Jurkat, Clone E6-1 (cell line): Measurements from ENCODE around the gene COL6A2.
"Not testable (repeated sequence)": the region's sequence is repeated elsewhere in the genome, so short reads cannot be mapped to it uniquely, and the experiment has no call there.

Experiments used
- DNase-seq: peaks from one replicate; pipeline ENCODE4 v3.0.0-alpha.2; 2011; ENCODE audit warnings: low read depth, low spot score
- H3K4me3 ChIP-seq: 2 replicates; pipeline ENCODE4 v1.5.1; 2011; ENCODE audit warnings: mild to moderate bottlenecking, low read length, control low read depth, moderate library complexity

The COL6A2 gene

DNA sequence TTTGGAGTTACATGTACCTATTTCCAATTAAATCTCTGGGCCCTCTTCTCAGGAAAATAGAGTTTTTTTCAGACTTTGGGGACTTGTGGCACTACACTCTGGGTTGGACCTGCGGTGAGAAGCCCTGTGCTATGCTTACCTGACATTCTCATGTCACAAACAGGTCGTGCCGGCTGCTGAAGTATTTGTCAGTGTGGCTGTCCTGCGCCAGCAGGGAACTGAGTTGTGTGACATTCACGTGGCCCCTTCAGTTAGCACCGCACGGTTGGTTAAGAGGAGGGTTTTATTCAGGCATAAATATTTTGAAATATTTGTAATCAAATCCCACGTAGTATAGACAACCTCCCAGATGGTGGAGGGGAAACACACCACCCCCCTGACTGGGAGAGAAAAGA, 6.3 kb upstream of the COL6A2 start:
- H3K4me3 ChIP-seq = no peak overlapping the region
- no peak for DNase-seq

DNA sequence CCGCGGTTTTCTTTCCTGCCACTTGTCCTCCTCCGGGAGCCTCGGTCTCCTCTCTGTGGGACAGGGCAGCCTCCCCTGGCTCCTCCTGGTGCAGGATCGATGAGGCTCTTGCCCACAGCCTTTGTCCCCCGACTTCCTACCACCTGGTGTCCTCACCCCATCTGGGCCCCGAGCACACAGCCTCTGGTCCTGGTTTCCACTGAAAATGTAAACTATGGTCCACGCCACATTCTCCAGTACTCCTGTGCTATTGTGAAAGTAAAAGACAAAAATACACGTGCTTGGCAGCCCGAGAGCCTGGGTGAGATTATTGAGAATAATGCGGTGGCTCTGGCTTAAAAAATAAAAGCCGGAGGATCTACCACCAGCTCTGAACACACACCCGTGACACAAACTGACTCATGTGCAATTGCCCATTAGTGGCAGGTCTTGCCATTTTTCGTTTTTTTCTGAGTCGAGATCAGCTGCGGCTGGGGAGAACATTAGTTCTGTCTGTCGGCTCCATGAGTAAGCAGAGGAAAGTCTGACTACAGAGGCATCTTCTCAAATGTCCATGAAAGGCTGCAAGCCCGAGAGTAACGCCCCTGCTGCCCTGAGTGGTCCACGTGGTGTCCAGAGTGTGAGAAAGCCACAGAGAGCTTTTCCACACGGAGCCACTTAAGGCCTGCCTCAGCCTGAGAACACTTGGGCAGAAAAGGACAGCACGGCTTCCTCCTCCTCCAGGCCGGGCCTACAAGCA, 5.7 kb upstream of the COL6A2 start:
- no peak overlapping the region for H3K4me3 ChIP-seq
- DNase-seq = no peak

DNA sequence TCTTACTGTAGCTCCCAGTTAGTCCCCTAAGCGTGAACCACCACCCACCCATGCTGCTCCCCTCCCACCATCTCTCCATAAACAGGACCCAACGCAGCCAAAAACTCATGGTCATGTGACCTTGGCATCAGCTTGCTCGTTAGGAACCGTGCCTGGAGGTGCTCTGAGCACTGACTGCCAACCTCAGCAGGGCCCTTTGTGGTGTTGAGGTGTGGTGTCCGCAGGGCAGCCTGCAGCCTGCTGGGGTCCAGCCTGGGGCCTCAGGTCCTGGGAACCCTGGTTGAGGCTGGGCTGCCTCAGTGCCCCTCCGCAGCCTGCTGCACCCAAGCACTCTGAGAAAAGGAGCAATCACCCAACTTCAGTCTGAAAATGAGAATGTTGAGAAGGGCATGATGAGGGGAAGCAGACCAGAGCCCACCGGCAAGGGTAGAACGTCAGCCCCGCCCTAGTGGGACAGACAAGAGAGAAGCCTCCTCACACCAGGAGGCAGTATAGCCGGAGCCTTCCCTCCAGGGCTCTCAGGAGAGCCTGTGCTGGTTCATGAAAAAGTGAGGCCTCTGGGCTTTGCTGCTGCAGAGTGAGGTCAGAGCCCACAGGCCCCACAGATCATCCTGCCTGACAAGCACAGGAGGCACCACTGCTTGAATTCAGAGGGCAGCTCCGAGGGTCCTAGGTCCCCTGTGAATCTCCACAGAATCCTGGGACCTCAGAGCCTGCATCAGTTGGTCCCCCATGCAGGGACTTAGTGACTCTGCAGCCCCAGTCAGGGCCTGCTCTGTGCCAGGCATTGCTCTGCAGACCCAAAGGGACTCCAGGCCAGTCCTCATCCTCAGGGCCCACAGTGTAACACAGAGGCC, 4.9 kb upstream of the COL6A2 start:
- H3K4me3 ChIP-seq = no peak overlapping the region
- no peak for DNase-seq

DNA sequence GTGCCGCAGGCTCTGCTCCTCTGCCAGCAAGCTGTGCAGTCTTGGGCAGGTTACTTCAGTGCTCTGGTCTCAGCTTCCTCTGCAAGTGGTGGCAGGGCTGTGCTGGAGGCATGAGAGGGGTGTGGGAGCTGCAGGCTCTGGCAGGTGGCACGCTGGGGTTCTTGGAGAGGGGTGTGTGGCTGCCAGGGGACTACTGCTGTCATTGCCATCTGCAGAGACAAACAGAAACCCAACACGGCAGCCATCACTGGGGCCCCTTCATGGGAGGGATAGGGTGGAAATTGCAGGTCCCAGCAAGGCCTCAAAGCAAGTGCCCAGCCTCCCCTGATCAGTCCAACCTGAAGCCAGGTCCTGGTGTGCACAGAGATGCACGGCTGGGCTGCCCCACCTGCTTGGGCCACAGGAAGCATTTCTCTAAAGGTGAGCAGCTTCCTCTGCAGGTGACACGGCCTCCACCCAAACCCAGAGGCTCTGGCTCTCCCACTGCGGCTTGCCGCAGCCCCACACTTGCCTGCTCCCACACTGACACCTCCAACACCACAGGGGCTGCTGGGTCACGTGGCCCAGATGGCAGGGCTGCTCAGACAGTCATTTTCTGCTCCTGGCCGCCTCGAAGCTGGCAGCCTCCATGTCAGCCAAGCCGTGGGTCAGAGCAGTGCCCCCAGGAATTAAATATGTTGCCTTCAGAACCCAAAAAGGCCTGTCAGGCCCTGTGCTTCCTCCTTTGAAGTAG, 4.1 kb upstream of the COL6A2 start:
- peak; percentile 46 for DNase-seq
- no peak overlapping the region for H3K4me3 ChIP-seq

DNA sequence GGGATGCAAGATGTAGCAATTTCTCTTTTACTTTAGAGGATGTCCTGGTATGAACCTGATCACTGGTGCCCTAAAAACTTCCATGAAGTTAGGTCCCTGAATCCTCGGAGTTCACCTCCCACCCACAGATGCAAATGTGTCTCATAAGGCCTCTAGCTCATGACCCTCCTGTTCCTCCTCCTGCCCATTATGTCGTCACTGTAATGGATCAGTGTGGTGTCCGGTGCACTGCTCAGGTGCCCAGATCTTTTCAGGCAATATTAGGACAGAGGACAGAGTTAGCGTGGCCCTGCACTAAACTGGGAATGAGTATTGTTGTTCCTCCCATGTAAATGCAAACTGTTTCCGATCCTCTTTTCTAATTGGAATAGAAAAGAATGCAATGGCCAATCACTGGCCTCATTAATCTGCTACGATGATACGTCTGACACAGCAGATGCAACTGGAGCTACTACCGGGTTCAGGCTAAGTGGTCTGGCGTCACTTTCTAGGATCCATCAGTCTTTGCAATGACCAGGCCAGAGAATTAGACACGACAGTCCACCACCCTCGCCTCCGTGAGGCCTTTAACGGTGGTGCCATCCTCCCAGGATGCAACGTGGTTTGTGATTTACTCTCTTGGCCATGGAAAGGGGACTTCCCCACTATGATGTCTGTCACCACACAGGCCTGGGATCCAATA, 3.4 kb upstream of the COL6A2 start:
- DNase-seq = no peak
- no peak overlapping the region for H3K4me3 ChIP-seq

DNA sequence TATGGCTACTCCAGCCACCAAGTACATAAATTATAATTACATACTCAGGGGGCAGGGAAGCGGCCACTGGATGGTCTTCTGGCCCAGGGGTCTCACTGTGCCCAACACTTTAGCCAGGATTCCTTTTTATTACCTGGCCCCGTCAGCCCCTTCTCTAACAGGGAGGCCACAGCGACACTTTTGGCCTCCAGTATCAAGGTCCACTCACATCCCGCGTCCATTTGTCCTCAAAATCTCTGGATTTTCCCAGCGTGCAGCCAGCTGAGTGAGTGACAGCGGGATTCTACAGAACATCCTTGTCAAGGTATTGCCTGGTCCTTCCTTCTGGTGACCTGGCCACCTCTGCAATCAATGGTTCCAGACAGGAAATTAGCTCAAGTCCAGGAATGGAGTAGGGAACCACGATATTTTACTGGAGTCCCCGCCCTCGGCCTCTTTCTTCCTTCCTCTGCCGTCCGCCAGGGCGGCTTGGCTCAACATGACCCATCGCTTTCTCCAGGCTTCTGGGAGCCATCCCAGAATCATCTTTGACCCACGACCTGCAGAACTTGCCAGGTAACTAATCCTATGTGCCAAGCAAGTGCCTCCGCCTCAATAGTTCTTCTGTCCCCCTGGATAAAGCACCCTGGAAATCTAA, 2.7 kb upstream of the COL6A2 start:
- no peak for DNase-seq
- H3K4me3 ChIP-seq = no peak overlapping the region

DNA sequence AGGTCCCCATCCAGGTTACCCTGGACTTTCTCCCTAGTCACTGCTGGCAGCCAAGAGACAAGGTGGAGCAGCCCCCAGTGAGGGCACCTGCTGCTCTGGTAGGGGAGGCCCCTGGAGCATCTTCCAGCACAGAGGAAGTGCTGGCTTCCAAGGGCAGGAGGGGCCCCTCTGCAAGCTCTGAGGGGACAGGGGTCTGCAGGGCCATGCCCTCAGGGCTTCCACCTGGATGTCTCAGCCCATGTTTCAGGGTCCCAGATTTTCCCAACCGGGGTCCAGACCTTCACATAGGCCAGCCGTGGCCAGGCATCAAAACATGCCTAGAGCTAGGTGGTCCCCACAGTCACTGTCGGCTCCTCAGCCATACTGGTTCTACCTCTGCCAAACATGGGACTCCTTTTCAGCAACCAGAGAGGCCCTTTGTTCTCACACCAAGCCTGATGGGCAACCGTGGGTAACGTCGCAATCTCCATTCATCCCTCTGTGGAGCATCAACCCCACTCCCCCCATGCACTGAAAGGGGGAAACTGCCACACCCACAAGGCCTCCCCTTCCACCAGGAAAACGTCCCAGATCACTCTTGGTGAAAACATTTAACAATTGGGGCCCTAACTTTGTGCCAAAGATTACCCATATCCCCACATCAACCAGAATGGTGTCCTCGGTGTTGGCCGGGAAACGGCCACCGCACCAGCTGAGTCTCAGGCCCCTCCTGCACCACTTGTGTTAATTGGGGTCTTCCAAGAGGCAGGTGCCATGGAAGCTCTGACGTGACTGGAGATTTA, 1.9 kb upstream of the COL6A2 start:
- no peak overlapping the region for H3K4me3 ChIP-seq
- no peak for DNase-seq

DNA sequence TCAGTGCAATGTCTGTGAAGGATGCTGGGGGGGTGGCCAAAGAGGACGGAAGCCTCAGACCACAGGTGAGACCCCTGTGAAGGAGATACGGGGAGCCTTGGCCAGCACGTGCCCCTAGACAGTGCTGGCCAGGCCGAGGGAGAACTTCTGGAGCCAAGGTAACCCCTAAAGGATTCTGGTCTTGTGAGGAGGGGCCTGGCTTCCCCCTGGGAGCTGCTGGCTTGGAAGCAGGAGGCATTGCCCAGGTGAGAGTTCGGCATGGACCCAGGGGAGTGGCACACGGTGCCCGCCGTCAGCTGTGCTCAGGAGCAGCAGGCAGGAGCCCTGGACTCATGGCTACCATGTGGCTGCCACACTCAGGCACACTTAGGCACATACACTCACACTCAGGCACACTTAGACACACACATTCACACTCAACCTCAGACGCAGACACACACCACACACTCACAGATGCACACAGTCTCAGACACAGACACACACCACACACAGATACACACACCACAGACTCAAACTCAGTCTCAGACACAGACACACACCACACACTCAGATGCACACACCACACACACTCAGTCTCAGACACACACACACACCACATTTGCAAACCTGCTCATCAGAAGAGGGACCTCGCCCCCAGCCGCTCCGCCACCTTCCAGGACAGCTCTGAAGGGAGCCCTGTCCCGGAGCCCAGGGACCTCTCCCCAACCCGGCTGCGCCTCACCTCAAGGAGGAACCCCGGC, 1.1 kb upstream of the COL6A2 start:
- H3K4me3 ChIP-seq = no peak overlapping the region

DNA sequence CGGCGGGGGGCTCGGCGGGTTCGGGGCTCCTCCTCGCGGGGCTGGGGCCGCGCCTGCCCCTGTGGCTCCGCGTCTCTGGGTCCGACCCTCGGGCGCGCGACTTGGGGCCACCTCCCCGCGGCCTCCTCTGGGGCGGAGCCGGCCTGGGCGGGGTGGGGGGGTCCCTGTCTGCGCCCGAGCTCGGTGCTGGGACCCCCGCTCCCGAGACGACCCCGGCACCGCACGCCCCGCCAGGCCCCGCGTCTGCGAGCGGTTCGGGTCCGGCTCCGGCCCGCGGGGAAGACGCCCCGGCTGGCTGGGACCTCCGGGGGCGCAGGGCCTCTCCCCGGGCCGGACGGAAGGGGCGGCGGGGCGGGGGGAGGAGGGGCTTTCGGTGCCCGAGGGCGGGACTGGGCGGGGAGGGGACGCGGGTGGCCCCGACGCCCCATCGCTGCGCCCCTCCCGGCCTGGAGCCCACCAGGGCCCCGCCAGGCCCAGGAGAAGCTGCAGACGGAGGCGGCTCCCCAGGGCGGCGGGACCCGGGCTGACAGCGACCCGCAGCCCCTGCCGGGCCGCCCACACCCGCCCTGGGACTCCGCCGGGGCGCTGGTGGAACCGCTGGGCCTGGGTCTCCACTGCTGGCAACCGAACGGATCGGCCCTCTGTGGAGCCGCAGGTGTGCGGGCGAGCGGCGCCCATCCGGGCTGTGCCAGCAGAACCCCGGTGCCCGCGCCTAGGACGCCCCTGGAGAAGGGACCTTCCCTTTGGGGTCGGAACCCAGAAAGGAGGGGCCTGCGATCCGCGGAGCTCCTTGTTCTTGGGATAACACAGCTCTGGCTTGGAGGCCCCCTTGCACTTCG, 610 bp downstream of the COL6A2 start:
- no peak overlapping the region for H3K4me3 ChIP-seq
- no peak for DNase-seq

More for the DNA sequence above, 1.1 kb upstream of the COL6A2 start:
- no peak for DNase-seq

DNA sequence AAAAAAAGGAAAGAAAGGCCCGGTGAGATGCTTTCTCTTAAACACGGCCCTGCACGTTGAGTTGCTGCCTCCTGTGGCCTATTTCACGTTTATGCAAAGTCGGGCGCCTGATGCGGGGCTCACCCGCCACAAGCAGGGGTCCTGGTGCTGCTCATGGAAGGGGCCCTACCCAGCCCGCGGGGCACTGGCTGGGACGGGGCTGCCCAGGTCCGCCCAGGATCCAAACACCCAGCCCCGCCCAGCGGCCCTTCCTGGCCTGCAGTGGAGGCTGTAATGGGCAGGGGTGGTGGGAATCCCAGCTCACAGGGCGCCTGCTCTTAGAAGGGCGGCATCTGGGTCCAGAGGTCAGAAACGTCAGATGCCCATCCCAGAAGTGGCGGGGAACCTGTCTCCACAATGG, 1.6 kb downstream of the COL6A2 start:
- DNase-seq = no peak
- H3K4me3 ChIP-seq = no peak overlapping the region

DNA sequence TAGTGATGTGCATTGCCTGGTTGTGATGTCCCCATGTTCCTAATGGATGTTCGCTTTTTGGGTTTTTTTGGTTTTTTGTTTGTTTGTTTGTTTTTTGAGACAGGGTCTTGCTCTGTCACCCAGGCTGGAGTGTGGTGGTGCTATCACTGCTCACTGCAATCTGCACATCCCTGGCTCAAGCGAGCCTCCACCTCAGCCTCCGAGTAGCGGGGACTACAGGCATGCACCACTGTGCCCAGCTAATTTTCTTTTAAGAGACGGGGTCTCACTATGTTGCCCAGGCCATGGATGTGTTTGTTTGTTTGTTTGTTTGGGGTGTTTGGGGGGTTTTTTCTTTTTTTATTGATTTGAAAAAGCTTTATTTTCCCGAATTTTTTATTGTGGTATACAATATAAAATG, 2.1 kb downstream of the COL6A2 start:
- DNase-seq = no peak
- H3K4me3 ChIP-seq = no peak overlapping the region

DNA sequence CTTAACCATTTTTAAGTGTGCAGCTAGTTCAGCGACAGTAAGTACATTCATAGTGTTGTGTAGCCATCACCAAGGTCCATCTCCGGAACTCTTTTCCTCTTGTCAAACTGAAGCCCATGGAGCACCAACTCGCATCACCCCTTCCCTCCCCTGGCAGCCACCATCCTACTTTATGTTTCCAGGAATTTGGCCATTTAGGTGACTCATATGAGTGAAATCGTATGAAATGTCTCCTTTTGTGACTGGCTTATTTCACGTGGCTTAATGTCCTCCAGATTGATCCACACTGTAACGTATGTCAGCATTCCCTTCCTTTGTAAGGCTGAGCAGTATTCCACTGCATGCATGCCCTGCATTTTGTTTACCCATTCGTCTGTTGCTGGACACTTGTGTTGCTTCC, 2.5 kb downstream of the COL6A2 start:
- no peak for DNase-seq
- no peak overlapping the region for H3K4me3 ChIP-seq

DNA sequence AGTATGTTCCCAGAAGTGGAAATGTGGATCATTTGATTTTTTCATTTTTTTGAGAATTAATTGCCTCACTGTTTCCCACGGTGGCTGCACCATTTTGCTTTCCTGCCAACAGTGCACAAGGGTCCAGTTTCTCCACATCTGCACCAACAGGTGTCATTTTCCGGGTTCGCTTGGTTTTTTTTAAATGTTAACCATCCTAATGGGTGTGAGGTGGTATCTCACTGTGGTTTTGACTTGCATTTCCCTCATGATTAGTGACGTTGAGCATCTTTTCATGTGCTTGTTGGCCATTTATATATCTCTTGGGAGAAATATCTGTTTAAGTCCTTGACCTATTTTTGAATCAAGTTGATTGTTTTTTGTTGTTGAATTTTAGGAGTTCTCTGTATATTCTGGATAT, 3.0 kb downstream of the COL6A2 start:
- H3K4me3 ChIP-seq = no peak overlapping the region
- DNase-seq = no peak

DNA sequence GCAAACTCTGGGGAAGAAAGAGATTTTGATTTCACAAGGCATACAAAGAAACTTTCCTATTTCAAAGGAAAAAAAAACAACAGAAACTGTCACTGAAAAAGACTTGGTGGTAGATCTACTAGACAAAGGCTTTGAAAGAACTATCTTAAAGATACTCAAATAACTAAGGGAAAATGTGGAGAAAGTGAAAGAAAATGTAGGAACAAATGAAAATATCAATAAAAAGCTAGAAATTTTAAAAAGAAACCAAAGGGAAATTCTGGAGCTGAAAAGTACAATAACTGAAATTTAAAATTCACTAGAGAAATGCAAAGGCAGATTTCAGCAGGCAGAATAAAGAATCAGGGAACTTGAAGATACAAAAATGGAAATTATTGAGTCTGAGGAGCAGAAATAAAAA, 6.2 kb downstream of the COL6A2 start:
- no peak for DNase-seq
- H3K4me3 ChIP-seq = no peak overlapping the region

DNA sequence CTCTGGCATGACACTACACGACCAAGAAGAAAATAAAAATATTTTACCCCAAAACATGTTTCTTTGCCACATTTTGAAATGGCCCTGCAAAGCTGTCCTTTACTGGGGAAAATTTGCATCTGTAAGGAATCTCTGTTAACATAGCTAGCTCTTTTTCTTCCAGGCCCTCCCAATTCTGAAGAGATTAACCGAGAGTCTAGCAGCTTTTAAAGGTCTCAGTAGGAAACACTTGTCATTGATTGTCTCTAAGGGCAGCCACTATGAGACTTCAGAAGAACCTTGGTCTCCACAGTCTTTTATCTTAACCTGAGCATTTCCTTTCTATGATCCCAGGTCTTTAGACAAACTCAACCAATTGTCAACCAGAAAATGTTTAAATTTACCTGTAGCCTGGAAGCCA, 9.5 kb downstream of the COL6A2 start:
- not testable (repeated sequence) for H3K4me3 ChIP-seq, DNase-seq

DNA sequence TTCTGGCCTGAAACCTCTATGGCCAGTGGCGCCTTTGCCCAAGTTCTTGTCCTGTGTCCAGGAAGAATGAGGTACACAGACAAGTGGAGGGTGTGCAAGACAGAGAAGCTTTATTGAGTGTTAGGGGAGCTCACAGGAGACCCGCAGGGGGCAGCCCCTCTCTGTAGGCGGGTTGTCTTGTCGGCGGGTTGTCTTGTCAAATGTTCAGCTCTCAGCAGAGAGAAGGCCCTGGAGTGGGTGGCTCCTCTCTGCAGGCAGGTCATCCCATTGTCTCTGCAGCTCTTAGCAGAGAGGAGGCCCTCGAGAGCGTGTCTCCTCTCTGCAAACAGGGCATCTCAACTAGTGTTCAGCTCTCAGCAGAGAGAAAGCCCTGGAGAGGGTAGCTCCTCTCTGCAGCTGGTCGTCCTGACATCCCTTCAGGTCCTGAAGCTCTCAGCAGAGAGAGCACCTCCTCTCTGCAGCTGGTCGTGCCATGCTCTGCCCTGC, 11.0 kb downstream of the COL6A2 start:
- no peak overlapping the region for H3K4me3 ChIP-seq
- DNase-seq = no peak
